ENCODE results near the gene HAGHL. TPM values are rescaled to one million over a fixed set of nuclear protein-coding genes. Genes with fewer than 3 reads are reported as not detected.
A peak's percentile ranks its signal among the peaks of the same experiment; 100 is the strongest.

The HAGHL gene
- total and polyA plus RNA-seq, 9 donors, result 2.6 to 25.7 (median 3.4) TPM; not detected in 1

DNA sequence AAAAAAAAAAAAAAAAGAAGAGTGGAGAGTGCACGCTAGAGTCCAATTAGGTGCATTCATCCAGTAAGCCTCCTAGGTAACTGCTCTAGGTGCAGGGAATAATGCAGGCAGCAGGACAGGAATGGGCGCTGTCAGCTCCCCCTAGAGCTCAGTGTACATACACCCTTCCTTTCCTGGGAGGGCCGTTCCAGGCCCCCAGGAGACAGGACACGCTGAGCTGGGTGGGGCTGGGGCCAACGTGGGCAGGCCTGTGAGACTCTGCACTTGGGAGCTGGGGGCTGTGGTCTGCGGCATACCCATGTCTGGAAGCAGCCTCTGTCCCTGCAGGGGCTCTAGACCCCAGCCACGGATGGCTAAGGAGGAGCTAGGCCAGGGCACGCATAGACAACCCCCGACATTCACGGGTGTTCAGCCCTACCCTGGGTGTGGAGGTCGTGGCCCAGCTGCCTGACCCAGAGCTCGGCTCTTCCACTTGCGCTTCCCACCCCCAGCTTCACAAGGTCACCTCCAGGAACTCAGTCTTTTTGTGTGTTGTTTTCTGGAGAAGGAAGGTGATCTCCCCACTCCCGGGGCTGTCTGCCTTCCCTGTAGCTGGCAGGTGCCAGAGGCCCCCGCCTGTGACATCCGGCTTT lies 7.0 kb upstream of the HAGHL start:
- Histone ChIP-seq H3K36me3 (no peaks in the 10 kb centered on the region), H3K27me3 (no peaks in the 10 kb centered on the region), H3K27ac (peak overlapping the region in 1 of 2 donors; percentile 86), H3K4me3 (peak overlapping the region; percentile 47), H3K4me1 (ENCODE audit: insufficient read depth) (peaks cover 26% of the 10 kb centered on the region), H3K9me3 (no peaks in the 10 kb centered on the region)
- TF ChIP-seq POLR2A (IDR thresholded peaks at IDR 0.05) (no peak), EP300 (IDR thresholded peaks at IDR 0.05) (no peak)
- TF ChIP-seq, protein P1, sequence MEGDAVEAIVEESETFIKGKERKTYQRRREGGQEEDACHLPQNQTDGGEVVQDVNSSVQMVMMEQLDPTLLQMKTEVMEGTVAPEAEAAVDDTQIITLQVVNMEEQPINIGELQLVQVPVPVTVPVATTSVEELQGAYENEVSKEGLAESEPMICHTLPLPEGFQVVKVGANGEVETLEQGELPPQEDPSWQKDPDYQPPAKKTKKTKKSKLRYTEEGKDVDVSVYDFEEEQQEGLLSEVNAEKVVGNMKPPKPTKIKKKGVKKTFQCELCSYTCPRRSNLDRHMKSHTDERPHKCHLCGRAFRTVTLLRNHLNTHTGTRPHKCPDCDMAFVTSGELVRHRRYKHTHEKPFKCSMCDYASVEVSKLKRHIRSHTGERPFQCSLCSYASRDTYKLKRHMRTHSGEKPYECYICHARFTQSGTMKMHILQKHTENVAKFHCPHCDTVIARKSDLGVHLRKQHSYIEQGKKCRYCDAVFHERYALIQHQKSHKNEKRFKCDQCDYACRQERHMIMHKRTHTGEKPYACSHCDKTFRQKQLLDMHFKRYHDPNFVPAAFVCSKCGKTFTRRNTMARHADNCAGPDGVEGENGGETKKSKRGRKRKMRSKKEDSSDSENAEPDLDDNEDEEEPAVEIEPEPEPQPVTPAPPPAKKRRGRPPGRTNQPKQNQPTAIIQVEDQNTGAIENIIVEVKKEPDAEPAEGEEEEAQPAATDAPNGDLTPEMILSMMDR (IDR thresholded peaks at IDR 0.05), result no peak
- intact Hi-C loops (cut with DNase I), result no loop called here
- no peak for DNase-seq
- WGBS, 3 donors, result 7 to 11% (median 9%) methylated on average over 15 to 16 of the region's 16 CpGs

DNA sequence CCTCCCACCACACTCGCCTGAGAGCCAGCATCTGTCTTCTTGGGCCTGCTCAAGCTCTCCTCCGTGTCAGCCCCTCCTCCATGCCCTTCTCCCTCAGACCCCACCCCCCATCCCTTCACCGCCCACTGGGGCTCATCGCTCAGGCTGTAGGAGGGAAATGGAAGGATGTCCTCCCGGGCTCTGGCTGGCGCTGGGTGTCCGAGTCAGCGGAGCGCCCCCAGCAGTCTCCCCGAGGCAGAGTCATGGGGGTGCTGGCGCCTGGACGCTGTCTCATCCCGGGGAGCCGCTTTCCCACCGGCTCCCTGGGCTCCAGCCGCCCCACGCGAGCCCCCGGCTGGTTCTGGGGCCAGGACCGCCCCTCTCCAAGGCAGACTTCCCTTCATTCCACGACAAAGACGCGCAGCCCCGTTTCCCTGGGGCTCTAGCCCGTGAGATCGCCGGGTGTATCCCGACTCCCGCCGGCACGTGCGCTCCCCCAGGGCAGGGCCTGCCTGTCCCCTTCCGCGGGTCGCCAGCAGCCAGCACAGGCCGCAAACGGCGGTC lies 6.4 kb upstream of the HAGHL start:
- TF ChIP-seq POLR2A (IDR thresholded peaks at IDR 0.05) (no peak), EP300 (IDR thresholded peaks at IDR 0.05) (no peak)
- TF ChIP-seq, protein P1 (IDR thresholded peaks at IDR 0.05), result no peak
- intact Hi-C loops (cut with DNase I), result no loop called here
- no peaks in the 10 kb centered on the region for H3K36me3 ChIP-seq
- H3K4me1 ChIP-seq (ENCODE audit: insufficient read depth), result peaks cover 22% of the 10 kb centered on the region
- 0 to 2% (median 1%) methylated on average over 17 to 38 of the region's 38 CpGs for WGBS, 3 donors
- H3K27ac ChIP-seq, result peak overlapping the region; percentile 60 to 86
- DNase-seq, result peak in 3 of 5 donors; percentile 36 to 58 (median 54)
- no peaks in the 10 kb centered on the region for H3K27me3 ChIP-seq
- no peaks in the 10 kb centered on the region for H3K9me3 ChIP-seq
- H3K4me3 ChIP-seq, result peak overlapping the region; percentile 47

GRCh38 chr16:720990-721764 lies 5.7 kb upstream of the HAGHL start, which contains the start of gene ANTKMT:
Gene ANTKMT, plus strand, starts transcription at chr16:721146. Its CDS starts 129 bp downstream, at chr16:721275.
- WGBS, 3 donors, result 5 to 11% (median 7%) methylated on average over 60 to 106 of the region's 106 CpGs
- peak; percentile 75 to 87 (median 81) for DNase-seq
- Histone ChIP-seq H3K4me3 (peak within 1 kb of the TSS; percentile 47), H3K27me3 (peaks cover 2% of the 10 kb centered on the region), H3K9me3 (no peaks in the 10 kb centered on the region), H3K36me3 (no peaks in the 10 kb centered on the region), H3K27ac (peak within 1 kb of the TSS; percentile 60 to 86), H3K4me1 (ENCODE audit: insufficient read depth) (peaks cover 16% of the 10 kb centered on the region)
- TF ChIP-seq POLR2A (IDR thresholded peaks at IDR 0.05) (peak; percentile 42), EP300 (IDR thresholded peaks at IDR 0.05) (no peak)
- TF ChIP-seq, protein P1 (IDR thresholded peaks at IDR 0.05), result peak in 2 of 3 donors; percentile 46 to 55
- intact Hi-C loops (cut with DNase I), result no loop called here

- Histone ChIP-seq H3K36me3 (no peaks in the 10 kb centered on the region), H3K9me3 (no peaks in the 10 kb centered on the region), H3K27me3 (peaks cover 4% of the 10 kb centered on the region), H3K27ac (peak overlapping the region in 1 of 2 donors; percentile 86), H3K4me1 (ENCODE audit: insufficient read depth) (peaks cover 13% of the 10 kb centered on the region), H3K4me3 (peak overlapping the region; percentile 47)
- intact Hi-C loops (cut with DNase I), result no loop called here
- 79 to 81% (median 80%) methylated on average over 40 to 51 of the region's 51 CpGs for WGBS, 3 donors
- no peak for TF ChIP-seq POLR2A (IDR thresholded peaks at IDR 0.05)
- TF ChIP-seq EP300 (IDR thresholded peaks at IDR 0.05), result no peak
- TF ChIP-seq, protein P1 (IDR thresholded peaks at IDR 0.05), result no peak
- no peak for DNase-seq
Measured at GRCh38 chr16:721765-722540, 5.0 kb upstream of the HAGHL start.
